Gastroesophageal sphincter (tissue), 4 donors: ENCODE measurements around the gene MUSTN1. TPM values are rescaled to one million over a fixed set of nuclear protein-coding genes. Genes with fewer than 3 reads are reported as not detected.

Experiments
- ATAC-seq: fragments of 150-250 bp; one replicate; pipeline ENCODE4 v1.9.1; 2016; ENCODE audit warnings: mild to moderate bottlenecking, moderate library complexity
- H3K27ac ChIP-seq, 4 donors: fragments of 200-600 bp; sonication (generic) in 3 of 4; 1 replicate in 3 of 4; 2 replicates in 1 of 4; pipeline ENCODE4 v1.5.1; 2016 to 2019
- H3K27me3 ChIP-seq: fragments of 200-600 bp; sonication (generic); one replicate; pipeline ENCODE4 v1.5.1; 2019
- H3K36me3 ChIP-seq, 2 donors: fragments of 200-600 bp; sonication (generic); one replicate each; pipeline ENCODE4 v1.5.1; 2019; ENCODE audit warnings: control low read depth in 1 of 2
- H3K4me1 ChIP-seq, 3 donors: fragments of 200-600 bp; sonication (generic); 1 replicate in 2 of 3; 2 replicates in 1 of 3; pipeline ENCODE4 v1.5.1; 2016 to 2019; ENCODE audit warnings: control low read depth in 2 of 3
- H3K4me3 ChIP-seq, 2 donors: fragments of 200-600 bp; sonication (generic); one replicate each; pipeline ENCODE4 v1.5.1; 2019; ENCODE audit warnings: mild to moderate bottlenecking in 1 of 2, moderate library complexity in 1 of 2
- H3K9me3 ChIP-seq, 3 donors: fragments of 200-600 bp; sonication (generic); one replicate each; pipeline ENCODE4 v1.5.1; 2017 to 2019; ENCODE audit warnings: control low read depth in 2 of 3
- EP300 ChIP-seq: sonication (generic); formaldehyde crosslinking; IDR thresholded peaks from one replicate; pipeline ENCODE4 v1.6.1; 2017; ENCODE audit warnings: antibody characterized with exemption, mild to moderate bottlenecking
- POLR2A ChIP-seq, 2 donors: fragments of 450-650 bp; IDR thresholded peaks; one replicate each; pipeline ENCODE4 v1.6.1; 2017; ENCODE audit warnings: antibody characterized with exemption in 2 of 2, mild to moderate bottlenecking in 2 of 2, moderate library complexity in 1 of 2
- POLR2AphosphoS5 ChIP-seq: sonication (generic); formaldehyde crosslinking; IDR thresholded peaks from one replicate; pipeline ENCODE4 v1.6.1; 2017; ENCODE audit warnings: antibody characterized with exemption
- WGBS, 2 donors: methylation state at CpG; one replicate each; pipeline ENCODE4 v1.1.5; 2018; ENCODE audit warnings: low coverage in 1 of 2; 5-methylcytosine and 5-hydroxymethylcytosine counted together
- total RNA-seq, 4 donors: library from RNA; depleted of rRNA; stranded (reverse); fragments of >200 nt; gene quantifications; one replicate each; pipeline ENCODE4 v1.1.0, GENCODE V29; 2016
- TF ChIP-seq, protein P1 (sequence below), 4 experiments: fragments of 200-600 bp in 2 of 4; fragments of 450-650 bp in 2 of 4; sonication (generic) in 1 of 4; IDR thresholded peaks; one replicate each; pipeline ENCODE4 v1.5.1; 2017 to 2019; ENCODE audit warnings: antibody characterized with exemption in 4 of 4, mild to moderate bottlenecking in 2 of 4, moderate library complexity in 2 of 4

MUSTN1 gene
- total RNA-seq, 4 donors from 2014 or later, result 8.6 to 20.9 (median 16.6) TPM

DNA sequence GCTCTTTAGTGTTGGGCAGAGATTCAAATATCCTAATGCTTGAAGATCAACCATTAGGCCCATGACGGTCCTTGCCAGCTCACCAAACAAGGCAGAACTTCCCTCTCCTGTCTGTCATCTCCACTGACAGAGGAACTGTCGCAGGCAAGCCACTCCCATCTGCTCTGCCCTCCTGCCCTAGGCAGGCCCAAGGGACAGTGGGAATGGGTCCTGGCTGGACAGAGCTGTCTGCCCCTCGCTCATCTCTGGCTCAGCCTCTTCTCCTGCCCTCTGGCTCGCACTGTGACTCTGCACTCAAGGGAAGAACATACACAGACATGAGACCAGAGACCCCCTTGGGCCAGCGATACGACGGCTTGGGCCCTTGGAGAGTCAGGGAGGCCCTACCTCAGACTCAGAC is 7.6 kb upstream of the MUSTN1 start:
- TF ChIP-seq, protein P1, sequence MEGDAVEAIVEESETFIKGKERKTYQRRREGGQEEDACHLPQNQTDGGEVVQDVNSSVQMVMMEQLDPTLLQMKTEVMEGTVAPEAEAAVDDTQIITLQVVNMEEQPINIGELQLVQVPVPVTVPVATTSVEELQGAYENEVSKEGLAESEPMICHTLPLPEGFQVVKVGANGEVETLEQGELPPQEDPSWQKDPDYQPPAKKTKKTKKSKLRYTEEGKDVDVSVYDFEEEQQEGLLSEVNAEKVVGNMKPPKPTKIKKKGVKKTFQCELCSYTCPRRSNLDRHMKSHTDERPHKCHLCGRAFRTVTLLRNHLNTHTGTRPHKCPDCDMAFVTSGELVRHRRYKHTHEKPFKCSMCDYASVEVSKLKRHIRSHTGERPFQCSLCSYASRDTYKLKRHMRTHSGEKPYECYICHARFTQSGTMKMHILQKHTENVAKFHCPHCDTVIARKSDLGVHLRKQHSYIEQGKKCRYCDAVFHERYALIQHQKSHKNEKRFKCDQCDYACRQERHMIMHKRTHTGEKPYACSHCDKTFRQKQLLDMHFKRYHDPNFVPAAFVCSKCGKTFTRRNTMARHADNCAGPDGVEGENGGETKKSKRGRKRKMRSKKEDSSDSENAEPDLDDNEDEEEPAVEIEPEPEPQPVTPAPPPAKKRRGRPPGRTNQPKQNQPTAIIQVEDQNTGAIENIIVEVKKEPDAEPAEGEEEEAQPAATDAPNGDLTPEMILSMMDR (IDR thresholded peaks at IDR 0.05), result no peak
- TF ChIP-seq EP300 (no peak), POLR2AphosphoS5 (no peak), POLR2A (IDR thresholded peaks at IDR 0.05) (no peak)
- H3K36me3 ChIP-seq, result peaks cover 0 to 67% of the 10 kb centered on the region in 2 donors
- no peak for ATAC-seq
- H3K4me1 ChIP-seq, result peaks cover 6 to 61% (median 17%) of the 10 kb centered on the region in 3 donors
- WGBS, 2 donors, result no CpG with 5 or more reads among the region's 7 CpGs
- peak overlapping the region in 2 of 4 donors; percentile 6 to 85 for H3K27ac ChIP-seq
- no peak overlapping the region for H3K4me3 ChIP-seq
- H3K9me3 ChIP-seq, result no peaks in the 10 kb centered on the region
- no peaks in the 10 kb centered on the region for H3K27me3 ChIP-seq

DNA sequence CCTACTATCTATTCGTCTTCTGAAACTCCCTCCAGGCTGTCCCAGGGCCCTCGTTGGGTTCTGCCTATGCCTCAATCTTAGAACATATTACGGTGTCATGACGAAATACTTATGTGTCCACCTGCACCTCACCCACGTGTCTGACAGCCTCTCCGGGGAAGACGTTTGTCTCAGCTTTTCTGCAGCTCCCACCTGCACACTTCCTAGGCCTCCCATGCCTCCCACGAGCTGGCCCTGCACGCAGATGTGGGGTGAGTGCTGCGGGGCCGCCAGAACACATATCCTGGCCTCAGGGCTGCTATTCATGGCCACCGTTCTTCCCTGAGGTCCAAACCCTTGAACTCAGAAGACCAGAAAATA is 7.1 kb upstream of the MUSTN1 start:
- no peak for TF ChIP-seq EP300
- TF ChIP-seq, protein P1 (IDR thresholded peaks at IDR 0.05), result no peak
- no peak for TF ChIP-seq POLR2A (IDR thresholded peaks at IDR 0.05)
- no peak for TF ChIP-seq POLR2AphosphoS5
- Histone ChIP-seq H3K9me3 (no peaks in the 10 kb centered on the region), H3K4me1 (peaks cover 6 to 59% (median 17%) of the 10 kb centered on the region in 3 donors), H3K4me3 (no peak overlapping the region), H3K27me3 (no peaks in the 10 kb centered on the region), H3K36me3 (peaks cover 0 to 65% of the 10 kb centered on the region in 2 donors), H3K27ac (peak overlapping the region in 1 of 4 donors; percentile 85)
- 69 to 76% methylated on average over 6 to 10 of the region's 12 CpGs for WGBS, 2 donors
- ATAC-seq, result no peak

DNA sequence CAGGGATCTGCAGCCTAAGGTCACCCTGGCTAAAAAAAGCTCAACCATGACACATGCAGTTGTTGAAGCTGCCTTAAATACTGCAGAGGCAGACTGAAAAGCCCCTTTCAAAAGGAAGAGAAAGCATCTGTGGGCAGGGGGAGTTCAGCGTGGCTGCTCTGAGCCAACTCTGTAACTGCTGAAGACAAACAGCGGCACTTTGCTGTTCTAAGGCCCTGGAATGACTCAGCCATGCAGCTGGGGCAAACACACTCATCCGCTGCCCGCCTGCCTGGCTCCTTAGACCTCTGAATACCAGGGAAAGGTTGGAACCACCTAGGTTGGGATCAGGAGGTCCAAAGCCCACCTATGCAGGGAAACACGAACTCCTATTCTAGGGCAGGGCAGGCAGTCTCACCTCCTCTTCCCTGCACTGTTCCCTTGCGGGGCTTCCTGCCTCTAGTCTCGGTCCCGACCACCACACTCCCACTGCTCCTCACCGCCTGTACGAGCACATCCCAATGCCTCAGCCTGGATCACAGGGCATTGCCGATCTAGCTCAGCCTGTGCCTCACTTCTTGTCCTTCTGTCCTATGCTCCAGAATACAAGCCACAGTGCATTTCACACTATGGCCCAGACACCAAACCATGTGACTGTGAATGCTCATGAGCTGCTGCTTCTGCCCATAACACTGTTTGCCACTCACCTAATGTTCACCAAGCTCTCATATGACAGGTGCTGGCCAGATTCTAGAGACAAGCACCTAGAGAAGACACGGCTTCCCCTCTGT is 6.6 kb upstream of the MUSTN1 start:
- H3K27me3 ChIP-seq, result no peaks in the 10 kb centered on the region
- peaks cover 0 to 67% of the 10 kb centered on the region in 2 donors for H3K36me3 ChIP-seq
- H3K4me1 ChIP-seq, result peaks cover 6 to 55% (median 17%) of the 10 kb centered on the region in 3 donors
- no peaks in the 10 kb centered on the region for H3K9me3 ChIP-seq
- no peak for TF ChIP-seq EP300
- no peak for TF ChIP-seq POLR2A (IDR thresholded peaks at IDR 0.05)
- TF ChIP-seq POLR2AphosphoS5, result no peak
- TF ChIP-seq, protein P1 (IDR thresholded peaks at IDR 0.05), result no peak
- no peak overlapping the region for H3K4me3 ChIP-seq
- no peak for ATAC-seq
- 93% methylated on average over 3 to 8 of the region's 12 CpGs for WGBS, 2 donors
- H3K27ac ChIP-seq, result no peak overlapping the region

DNA sequence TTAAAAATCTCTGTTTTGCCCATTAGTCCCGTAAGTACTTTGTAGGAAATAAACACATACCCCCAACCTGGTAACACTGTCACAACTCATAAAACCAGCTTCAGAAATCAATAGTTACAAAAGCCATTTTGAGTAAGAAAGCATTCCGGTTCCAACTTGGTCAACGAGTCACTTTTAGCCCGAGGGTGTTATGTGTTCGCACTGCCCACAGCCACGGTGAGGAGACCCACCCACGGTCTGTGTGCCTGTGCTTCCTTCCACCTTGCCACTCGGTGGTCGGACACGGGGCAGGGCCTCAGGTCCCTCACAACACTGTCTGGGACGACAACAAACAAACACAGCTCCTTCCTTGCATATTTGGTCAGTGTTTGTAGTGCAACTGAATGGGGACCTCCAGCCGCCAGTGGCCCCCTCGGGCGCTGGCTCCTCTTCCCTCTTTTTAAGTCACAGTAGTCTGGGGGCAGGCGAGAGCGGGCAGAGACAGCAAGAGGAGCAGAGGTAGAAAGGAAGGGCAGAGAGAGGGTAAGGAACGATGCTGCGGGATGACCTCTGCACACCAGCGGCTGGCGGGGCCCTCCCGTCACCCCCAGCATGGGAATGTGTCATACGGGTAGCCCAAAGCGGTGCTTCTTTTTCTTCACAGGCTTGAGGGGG is 5.2 kb upstream of the MUSTN1 start:
- 87 to 91% methylated on average over 9 to 16 of the region's 23 CpGs for WGBS, 2 donors
- Histone ChIP-seq H3K36me3 (peaks cover 0 to 80% of the 10 kb centered on the region in 2 donors), H3K4me3 (no peak overlapping the region), H3K27ac (no peak overlapping the region), H3K27me3 (no peaks in the 10 kb centered on the region), H3K4me1 (peaks cover 3 to 55% (median 20%) of the 10 kb centered on the region in 3 donors), H3K9me3 (no peaks in the 10 kb centered on the region)
- no peak for TF ChIP-seq EP300
- TF ChIP-seq, protein P1 (IDR thresholded peaks at IDR 0.05), result no peak
- TF ChIP-seq POLR2AphosphoS5, result no peak
- no peak for ATAC-seq

DNA sequence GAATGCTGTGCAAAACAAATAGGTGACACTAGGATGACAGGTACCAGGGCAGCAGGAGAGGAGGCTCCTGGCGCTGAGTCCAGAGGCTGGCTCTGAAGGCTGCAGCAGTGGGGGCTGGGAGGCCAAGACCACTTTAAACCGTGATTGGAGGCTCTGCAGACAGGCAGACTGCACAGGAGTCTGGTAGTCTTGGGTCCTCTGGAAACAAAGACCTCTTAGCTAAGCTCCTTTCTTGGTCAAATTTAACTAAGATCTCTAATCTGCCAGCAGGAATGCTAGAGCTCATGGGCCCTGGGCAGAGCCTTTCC is 4.4 kb upstream of the MUSTN1 start:
- Histone ChIP-seq H3K9me3 (no peaks in the 10 kb centered on the region), H3K4me1 (peaks cover 0 to 55% (median 14%) of the 10 kb centered on the region in 3 donors), H3K27ac (no peak overlapping the region), H3K36me3 (peaks cover 0 to 85% of the 10 kb centered on the region in 2 donors), H3K27me3 (no peaks in the 10 kb centered on the region), H3K4me3 (no peak overlapping the region)
- WGBS, 2 donors, result 80% methylated on average over 1 of the region's 2 CpGs; no CpG with 5 or more reads in 1 of the 2 donors
- no peak for ATAC-seq
- TF ChIP-seq EP300, result no peak
- TF ChIP-seq POLR2AphosphoS5, result no peak
